Epithelial cell of esophagus (primary cell): ENCODE results near the gene SLC4A9.
A peak's percentile ranks its signal among the peaks of the same experiment; 100 is the strongest.

Experiments used
- DNase-seq: peaks from one replicate; pipeline ENCODE4 v3.0.0; 2010; ENCODE audit warnings: low read depth
- H3K4me3 ChIP-seq: 2 replicates; pipeline ENCODE4 v1.5.1; 2011; ENCODE audit warnings: mild to moderate bottlenecking, low read length, control low read depth
- CTCF ChIP-seq: IDR thresholded peaks from 2 replicates; pipeline ENCODE4 v1.5.1; 2011; ENCODE audit warnings: low read depth, mild to moderate bottlenecking, low read length, control low read depth, inconsistent platforms; ENCODE audit not compliant: insufficient read depth; ENCODE audit errors: missing control alignments

Gene SLC4A9

DNA sequence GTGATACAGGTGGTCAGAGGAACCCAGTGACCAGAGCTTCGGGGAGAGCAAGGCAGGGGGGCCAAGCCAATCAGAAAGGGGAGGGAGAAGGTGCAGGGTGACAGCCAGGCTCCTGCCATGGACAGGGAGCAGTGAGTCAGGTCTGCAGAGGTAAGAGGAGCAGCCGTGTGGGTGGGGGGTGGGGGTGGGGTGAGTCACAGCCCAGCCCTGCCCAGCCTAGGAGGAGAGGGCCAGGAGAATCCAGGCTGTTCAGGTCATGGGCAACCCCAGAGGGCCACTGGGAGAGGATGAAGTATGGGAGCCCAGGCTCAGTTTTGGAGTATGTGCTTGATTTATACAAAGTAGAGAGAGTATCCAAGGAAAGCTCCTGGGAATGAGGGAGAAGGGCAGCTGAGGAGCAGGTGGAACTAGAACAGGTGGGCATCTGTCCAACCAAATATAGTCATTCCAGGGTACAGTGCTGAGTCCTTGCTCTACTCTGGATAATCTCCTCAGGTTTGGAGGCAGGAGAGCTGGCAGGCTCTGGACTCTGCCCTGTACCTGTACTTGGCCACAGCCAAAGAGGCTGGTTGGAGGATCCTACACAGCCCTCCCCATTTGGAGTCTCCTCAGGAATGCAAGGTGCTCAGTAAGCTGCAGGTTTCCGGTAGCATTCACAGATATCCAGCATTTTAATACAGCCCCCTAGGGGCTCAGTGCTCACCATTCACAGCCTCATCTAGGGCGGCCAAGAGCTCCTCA is 15.1 kb upstream of the SLC4A9 start:
- TF ChIP-seq CTCF, result no peak
- H3K4me3 ChIP-seq, result peak overlapping the region; percentile 56
- DNase-seq, result peak; percentile 87

GRCh38 chr5:140345919-140346347 is 14.1 kb upstream of the SLC4A9 start:
- TF ChIP-seq CTCF, result no peak
- H3K4me3 ChIP-seq, result peak overlapping the region; percentile 56
- DNase-seq, result peak; percentile 38

GRCh38 chr5:140346348-140347221 is 13.4 kb upstream of the SLC4A9 start, which contains the start of gene HBEGF:
HBEGF (minus strand) TSS chr5:140346603; CDS start chr5:140346328, 275 bp downstream.
- TF ChIP-seq CTCF, result peak; percentile 44
- DNase-seq, result peak; percentile 81
- H3K4me3 ChIP-seq, result peak within 1 kb of the TSS; percentile 56

- no peak for DNase-seq
- no peak for TF ChIP-seq CTCF
- H3K4me3 ChIP-seq, result no peak overlapping the region
Observed at GRCh38 chr5:140347360-140347759, 12.6 kb upstream of the SLC4A9 start.

GRCh38 chr5:140348104-140348503 is 11.9 kb upstream of the SLC4A9 start:
- peak; percentile 99 for DNase-seq
- TF ChIP-seq CTCF, result no peak
- H3K4me3 ChIP-seq, result no peak overlapping the region

- peak; percentile 86 for DNase-seq
- TF ChIP-seq CTCF, result no peak
- no peak overlapping the region for H3K4me3 ChIP-seq
Observed at GRCh38 chr5:140349244-140349643, 10.8 kb upstream of the SLC4A9 start.
